ENCODE measurements around the gene SYNPR. TPM values are rescaled to one million over a fixed set of nuclear protein-coding genes. Genes with fewer than 3 reads are reported as not detected.

The SYNPR gene
- total RNA-seq, 1 experiment from 2014 or later = not detected

- H3K4me3 Mint-ChIP-seq (ENCODE audit: unreplicated experiment) = no peak overlapping the region
- intact Hi-C loops (cut with micrococcal nuclease; ENCODE audit: unreplicated experiment) = no loop called here
- Histone ChIP-seq H3K4me3 (ENCODE audit: low read depth, low read length) (no peak overlapping the region), H3K4me1 (no peaks in the 10 kb centered on the region), H3K27me3 (replicated peaks; ENCODE audit: control insufficient read depth, insufficient read depth, low read length) (no peaks in the 10 kb centered on the region; the same call in 1 of the 2 replicates), H3K9me3 (0 out of 2 replicates have a peak, but pooled peaks cover 2% of the 10 kb centered on the region), H3K36me3 (ENCODE audit: control insufficient read depth, insufficient read depth, low read length) (no peaks in the 10 kb centered on the region)
- no TSS peak for BruUV-seq (replicated peaks)
- CTCF ChIA-PET = no interaction called here
- H3K27ac Mint-ChIP-seq (ENCODE audit: unreplicated experiment) = no peak overlapping the region
- no peak for TF ChIP-seq CTCF (IDR thresholded peaks at IDR 0.05; ENCODE audit: insufficient read depth in 1 of 2, low read depth in 1 of 2, low read length in 1 of 2, severe bottlenecking in 1 of 2, unreplicated experiment in 1 of 2)
- POLR2A ChIA-PET = no interaction called here
- DNase-seq = no peak
- peaks cover 6% of the 10 kb centered on the region for H3K9me3 Mint-ChIP-seq (ENCODE audit: unreplicated experiment)
- H3K36me3 Mint-ChIP-seq (ENCODE audit: insufficient read depth, unreplicated experiment) = no peaks in the 10 kb centered on the region
- no peaks in the 10 kb centered on the region for H3K4me1 Mint-ChIP-seq (ENCODE audit: low read depth, unreplicated experiment)
- peaks cover 9% of the 10 kb centered on the region for H3K27me3 Mint-ChIP-seq (ENCODE audit: insufficient read depth, unreplicated experiment)
These were observed 353.6 kb downstream of the SYNPR start for GRCh38 chr3:63631670-63632069.

- no peaks in the 10 kb centered on the region for H3K4me1 ChIP-seq
- ChIA-PET CTCF (no interaction called here), POLR2A (no interaction called here)
- Mint-ChIP-seq H3K9me3 (ENCODE audit: unreplicated experiment) (peaks cover 11% of the 10 kb centered on the region), H3K4me1 (ENCODE audit: low read depth, unreplicated experiment) (no peaks in the 10 kb centered on the region), H3K27ac (ENCODE audit: unreplicated experiment) (no peak overlapping the region), H3K27me3 (ENCODE audit: insufficient read depth, unreplicated experiment) (peaks cover 14% of the 10 kb centered on the region), H3K36me3 (ENCODE audit: insufficient read depth, unreplicated experiment) (no peaks in the 10 kb centered on the region), H3K4me3 (ENCODE audit: unreplicated experiment) (no peak overlapping the region)
- H3K36me3 ChIP-seq (ENCODE audit: control insufficient read depth, insufficient read depth, low read length) = no peaks in the 10 kb centered on the region
- no TSS peak for BruUV-seq (replicated peaks)
- no peak for DNase-seq
- 0 out of 2 replicates have a peak, but pooled peaks cover 3% of the 10 kb centered on the region for H3K9me3 ChIP-seq
- H3K4me3 ChIP-seq (ENCODE audit: low read depth, low read length) = no peak overlapping the region
- H3K27me3 ChIP-seq (replicated peaks; ENCODE audit: control insufficient read depth, insufficient read depth, low read length) = no peaks in the 10 kb centered on the region; the same call in 1 of the 2 replicates
- no peak for TF ChIP-seq CTCF (IDR thresholded peaks at IDR 0.05; ENCODE audit: insufficient read depth in 1 of 2, low read depth in 1 of 2, low read length in 1 of 2, severe bottlenecking in 1 of 2, unreplicated experiment in 1 of 2)
- intact Hi-C loops (cut with micrococcal nuclease; ENCODE audit: unreplicated experiment) = no loop called here
These were observed 357.1 kb downstream of the SYNPR start for GRCh38 chr3:63635186-63635585.

- no peaks in the 10 kb centered on the region for H3K27me3 ChIP-seq (replicated peaks; ENCODE audit: control insufficient read depth, insufficient read depth, low read length)
- H3K36me3 ChIP-seq (ENCODE audit: control insufficient read depth, insufficient read depth, low read length) = no peaks in the 10 kb centered on the region
- Mint-ChIP-seq H3K9me3 (ENCODE audit: unreplicated experiment) (peaks cover 11% of the 10 kb centered on the region), H3K27ac (ENCODE audit: unreplicated experiment) (no peak overlapping the region), H3K36me3 (ENCODE audit: insufficient read depth, unreplicated experiment) (no peaks in the 10 kb centered on the region), H3K27me3 (ENCODE audit: insufficient read depth, unreplicated experiment) (peaks cover 10% of the 10 kb centered on the region), H3K4me3 (ENCODE audit: unreplicated experiment) (no peak overlapping the region), H3K4me1 (ENCODE audit: low read depth, unreplicated experiment) (peaks cover 12% of the 10 kb centered on the region)
- H3K4me1 ChIP-seq = no peaks in the 10 kb centered on the region
- CTCF ChIA-PET = no interaction called here
- TF ChIP-seq CTCF (IDR thresholded peaks at IDR 0.05; ENCODE audit: insufficient read depth in 1 of 2, low read depth in 1 of 2, low read length in 1 of 2, severe bottlenecking in 1 of 2, unreplicated experiment in 1 of 2) = no peak
- POLR2A ChIA-PET = no interaction called here
- DNase-seq = no peak
- H3K4me3 ChIP-seq (ENCODE audit: low read depth, low read length) = no peak overlapping the region
- BruUV-seq (replicated peaks) = no TSS peak
- intact Hi-C loops (cut with micrococcal nuclease; ENCODE audit: unreplicated experiment) = no loop called here
- 0 out of 2 replicates have a peak, but pooled peaks cover 3% of the 10 kb centered on the region for H3K9me3 ChIP-seq
These were observed 361.7 kb downstream of the SYNPR start for GRCh38 chr3:63639806-63640205.
